Effector memory CD4-positive, alpha-beta T cell (primary cell): ENCODE results near the gene ABCC4.

Source experiments
- DNase-seq, 3 donors: peaks; one replicate each; pipeline ENCODE4 v3.0.0-alpha.2; 2020
- H3K27ac ChIP-seq: 2 replicates; pipeline ENCODE4 v1.7.0; 2013; ENCODE audit warnings: mild to moderate bottlenecking, low read length, moderate library complexity; ENCODE audit not compliant: insufficient read depth, poor library complexity, severe bottlenecking
- H3K27me3 ChIP-seq: replicated peaks from 2 replicates; pipeline ENCODE4 v1.7.0; 2013; ENCODE audit warnings: mild to moderate bottlenecking, low read length; ENCODE audit not compliant: insufficient read depth, control insufficient read depth, poor library complexity, severe bottlenecking
- H3K36me3 ChIP-seq: 2 replicates; pipeline ENCODE4 v1.7.0; 2013; ENCODE audit warnings: mild to moderate bottlenecking, low read length, moderate library complexity; ENCODE audit not compliant: control insufficient read depth, insufficient read depth
- H3K4me1 ChIP-seq: 2 replicates; pipeline ENCODE4 v1.7.0; 2013; ENCODE audit warnings: low read length, mild to moderate bottlenecking; ENCODE audit not compliant: control insufficient read depth, insufficient read depth, poor library complexity, severe bottlenecking
- H3K4me3 ChIP-seq: 2 replicates; pipeline ENCODE4 v1.7.0; 2013; ENCODE audit warnings: low read length, low read depth, mild to moderate bottlenecking; ENCODE audit not compliant: insufficient read depth, poor library complexity, severe bottlenecking
- H3K9me3 ChIP-seq: 2 replicates; pipeline ENCODE4 v1.7.0; 2013; ENCODE audit warnings: mild to moderate bottlenecking, low read length, moderate library complexity; ENCODE audit not compliant: control insufficient read depth

Gene ABCC4

GRCh38 chr13:95222733-95223018, 78.6 kb downstream of the ABCC4 start:
- no peak for DNase-seq
- Histone ChIP-seq H3K36me3 (no peaks in the 10 kb centered on the region), H3K27ac (no peak overlapping the region), H3K9me3 (no peaks in the 10 kb centered on the region), H3K27me3 (no peaks in the 10 kb centered on the region), H3K4me3 (no peak overlapping the region), H3K4me1 (no peaks in the 10 kb centered on the region)

DNA sequence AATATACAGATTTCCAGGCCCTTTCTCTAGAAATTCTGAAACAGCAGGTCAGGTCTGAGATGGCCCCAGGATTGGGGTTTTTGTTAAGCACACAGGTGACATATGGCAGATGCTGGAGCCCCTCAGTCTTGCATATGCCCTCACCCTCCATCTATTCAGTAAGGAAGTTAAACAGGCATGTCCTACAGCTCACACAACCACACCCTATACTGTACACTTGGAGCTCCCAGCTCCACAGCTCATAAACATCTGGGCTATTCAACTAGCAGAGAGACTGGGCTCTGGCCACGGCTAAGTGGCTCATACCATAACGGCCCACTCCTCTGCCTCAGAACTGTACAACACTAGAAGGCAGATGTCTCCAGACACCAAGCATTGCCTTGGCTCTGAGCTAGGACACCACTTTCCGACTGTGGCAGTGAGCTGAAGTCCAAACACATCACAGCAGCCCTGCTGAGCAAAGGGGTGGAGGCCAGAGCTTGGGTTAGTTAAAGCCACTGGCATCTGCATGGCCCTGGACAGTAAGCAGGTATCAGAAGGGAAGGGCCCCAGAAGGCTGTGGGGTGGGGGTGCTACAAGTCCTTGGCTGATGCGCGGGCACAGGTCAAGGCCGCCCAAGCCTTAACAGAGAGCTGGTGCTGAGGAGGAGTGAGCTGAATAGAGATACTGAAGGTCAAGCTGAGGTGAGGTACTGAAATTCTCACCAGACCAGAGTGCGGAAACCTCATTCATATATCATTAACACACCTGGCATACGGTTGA, 79.1 kb downstream of the ABCC4 start:
- Histone ChIP-seq H3K4me1 (no peaks in the 10 kb centered on the region), H3K4me3 (no peak overlapping the region), H3K9me3 (no peaks in the 10 kb centered on the region), H3K36me3 (no peaks in the 10 kb centered on the region), H3K27ac (no peak overlapping the region), H3K27me3 (no peaks in the 10 kb centered on the region)
- no peak for DNase-seq

- Histone ChIP-seq H3K9me3 (no peaks in the 10 kb centered on the region), H3K27ac (no peak overlapping the region), H3K4me1 (no peaks in the 10 kb centered on the region), H3K4me3 (no peak overlapping the region), H3K36me3 (no peaks in the 10 kb centered on the region), H3K27me3 (no peaks in the 10 kb centered on the region)
- DNase-seq, result no peak
Observed at GRCh38 chr13:95220611-95221010, 80.6 kb downstream of the ABCC4 start.

- H3K4me3 ChIP-seq, result no peak overlapping the region
- H3K4me1 ChIP-seq, result no peaks in the 10 kb centered on the region
- DNase-seq, result no peak
- H3K36me3 ChIP-seq, result no peaks in the 10 kb centered on the region
- H3K27ac ChIP-seq, result no peak overlapping the region
- no peaks in the 10 kb centered on the region for H3K27me3 ChIP-seq
- H3K9me3 ChIP-seq, result no peaks in the 10 kb centered on the region
Observed at GRCh38 chr13:95217920-95218830, 83.1 kb downstream of the ABCC4 start.

GRCh38 chr13:95216182-95216581, 85.1 kb downstream of the ABCC4 start:
- H3K36me3 ChIP-seq, result no peaks in the 10 kb centered on the region
- H3K4me3 ChIP-seq, result no peak overlapping the region
- no peak for DNase-seq
- H3K9me3 ChIP-seq, result no peaks in the 10 kb centered on the region
- no peaks in the 10 kb centered on the region for H3K4me1 ChIP-seq
- H3K27me3 ChIP-seq, result no peaks in the 10 kb centered on the region
- no peak overlapping the region for H3K27ac ChIP-seq

DNA sequence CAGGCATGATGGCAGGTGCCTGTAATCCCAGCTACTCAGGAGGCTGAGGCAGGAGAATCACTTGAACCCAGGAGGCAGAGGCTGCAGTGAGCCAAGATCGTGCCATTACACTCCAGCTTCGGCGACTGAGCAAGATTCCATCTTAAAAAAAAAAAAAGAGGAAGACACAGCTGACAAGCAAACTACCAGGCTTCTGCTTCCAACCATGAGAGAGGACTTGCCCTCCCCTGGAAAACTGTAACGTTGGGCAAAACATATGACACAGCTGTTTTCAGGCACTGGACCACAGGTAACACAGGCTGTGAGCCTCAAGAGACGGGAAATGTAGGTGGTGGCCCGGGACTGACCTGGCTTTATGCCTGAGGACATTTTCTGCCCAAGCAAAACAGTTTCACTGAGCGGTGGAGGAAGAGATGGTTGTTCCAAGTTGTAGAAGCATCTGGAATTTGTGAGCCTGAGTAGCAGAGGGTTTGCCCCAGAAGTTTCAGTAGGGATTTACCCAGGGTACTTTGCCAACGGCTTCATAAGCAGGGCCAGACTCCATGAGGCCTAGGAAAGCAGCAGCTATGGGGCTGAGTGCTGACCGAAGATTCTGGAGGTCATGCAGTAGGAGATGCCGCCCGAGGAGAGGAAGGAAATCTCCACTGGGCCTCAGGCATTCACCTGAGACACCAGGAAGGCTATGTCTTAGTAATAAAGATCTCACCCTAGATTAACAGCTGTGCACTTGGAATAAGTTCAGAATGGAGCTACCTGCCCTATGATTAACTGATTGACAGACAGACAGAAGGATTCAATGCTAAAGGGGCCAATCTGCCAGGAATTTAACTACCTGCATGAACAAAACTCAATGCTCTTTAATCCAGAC, 88.0 kb downstream of the ABCC4 start:
- Histone ChIP-seq H3K9me3 (no peaks in the 10 kb centered on the region), H3K4me1 (no peaks in the 10 kb centered on the region), H3K36me3 (no peaks in the 10 kb centered on the region), H3K4me3 (no peak overlapping the region), H3K27ac (no peak overlapping the region), H3K27me3 (no peaks in the 10 kb centered on the region)
- DNase-seq, result no peak

DNA sequence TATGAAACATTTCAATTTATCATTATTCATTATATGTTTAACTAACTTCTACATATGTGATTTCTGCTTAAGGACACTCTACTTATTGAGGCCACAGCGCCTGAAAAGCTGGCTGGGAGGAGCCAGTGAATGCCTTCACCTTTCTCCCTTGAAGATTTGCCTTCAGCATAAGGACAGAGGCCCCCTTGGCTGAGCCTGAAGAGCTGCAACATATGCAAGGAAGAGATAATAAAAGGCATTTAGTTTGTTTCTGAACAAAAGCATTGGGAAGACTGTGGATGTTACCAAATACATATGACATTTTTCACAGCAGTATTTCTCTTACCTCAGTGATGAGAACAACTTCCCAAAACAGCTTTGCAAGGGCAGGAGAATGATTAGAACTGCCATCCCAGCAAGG, 92.1 kb downstream of the ABCC4 start:
- no peak overlapping the region for H3K27ac ChIP-seq
- H3K4me1 ChIP-seq, result no peaks in the 10 kb centered on the region
- H3K4me3 ChIP-seq, result no peak overlapping the region
- H3K9me3 ChIP-seq, result no peaks in the 10 kb centered on the region
- DNase-seq, result no peak
- no peaks in the 10 kb centered on the region for H3K27me3 ChIP-seq
- peaks cover 12% of the 10 kb centered on the region for H3K36me3 ChIP-seq

DNA sequence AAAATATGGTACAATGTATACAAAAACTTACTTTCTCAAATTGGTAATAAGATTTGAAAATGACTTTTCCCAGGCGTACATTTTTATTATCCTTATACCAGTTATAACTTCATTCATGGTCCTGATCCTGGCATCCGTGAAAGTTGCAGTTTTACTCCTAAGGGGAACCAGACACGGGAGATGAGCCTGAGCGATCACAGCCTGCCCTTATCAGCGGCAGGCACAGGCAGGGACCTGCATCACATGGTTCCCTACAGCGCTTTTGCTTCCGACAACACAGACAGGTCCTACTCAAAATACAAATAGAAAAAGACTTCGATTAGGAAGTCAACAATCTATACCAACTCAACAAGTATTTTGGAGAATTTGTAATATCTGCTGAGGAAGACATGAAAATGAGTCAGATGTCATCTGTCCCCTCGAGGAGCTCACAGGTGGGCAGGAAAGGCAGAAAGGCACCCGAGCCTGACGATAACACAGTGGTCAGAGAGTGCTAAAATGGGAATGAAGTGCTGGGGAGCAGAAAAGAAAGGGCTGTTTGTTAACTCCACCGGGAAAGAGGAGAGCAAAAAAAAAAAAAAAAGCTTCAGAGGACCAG, 93.4 kb downstream of the ABCC4 start:
- Histone ChIP-seq H3K4me3 (no peak overlapping the region), H3K4me1 (no peaks in the 10 kb centered on the region), H3K9me3 (no peaks in the 10 kb centered on the region), H3K27ac (no peak overlapping the region), H3K36me3 (peaks cover 18% of the 10 kb centered on the region), H3K27me3 (no peaks in the 10 kb centered on the region)
- no peak for DNase-seq

- peaks cover 18% of the 10 kb centered on the region for H3K36me3 ChIP-seq
- H3K9me3 ChIP-seq, result no peaks in the 10 kb centered on the region
- H3K27ac ChIP-seq, result no peak overlapping the region
- no peak overlapping the region for H3K4me3 ChIP-seq
- DNase-seq, result no peak
- H3K27me3 ChIP-seq, result no peaks in the 10 kb centered on the region
- H3K4me1 ChIP-seq, result no peaks in the 10 kb centered on the region
Observed at GRCh38 chr13:95206116-95206515, 95.1 kb downstream of the ABCC4 start.
